ENCODE results near the gene AAGAB.
"Not testable (repeated sequence)": the region's sequence is repeated elsewhere in the genome, so short reads cannot be mapped to it uniquely, and the experiment has no call there.

Gene AAGAB

GRCh38 chr15:67251318-67251717 is 3.1 kb downstream of the AAGAB start:
- no peak for DNase-seq

GRCh38 chr15:67249830-67250229 is 4.6 kb downstream of the AAGAB start:
- no peak for DNase-seq

GRCh38 chr15:67248011-67248505 is 6.4 kb downstream of the AAGAB start:
- DNase-seq, result no peak

- not testable (repeated sequence) for DNase-seq
These were observed 7.9 kb downstream of the AAGAB start for GRCh38 chr15:67246606-67247005.

GRCh38 chr15:67244971-67245478 is 9.4 kb downstream of the AAGAB start:
- no peak for DNase-seq

GRCh38 chr15:67242708-67243111 is 11.8 kb downstream of the AAGAB start:
- no peak for DNase-seq

- no peak for DNase-seq
These were observed 13.2 kb downstream of the AAGAB start for GRCh38 chr15:67241132-67241855.

GRCh38 chr15:67240235-67241131 is 14.0 kb downstream of the AAGAB start:
- no peak for DNase-seq

GRCh38 chr15:67232591-67232990 is 21.9 kb downstream of the AAGAB start:
- DNase-seq, result no peak

GRCh38 chr15:67230504-67230903 is 24.0 kb downstream of the AAGAB start:
- DNase-seq, result no peak

GRCh38 chr15:67228286-67228685 is 26.2 kb downstream of the AAGAB start:
- no peak for DNase-seq

- DNase-seq, result no peak
These were observed 26.6 kb downstream of the AAGAB start for GRCh38 chr15:67227846-67228245.

GRCh38 chr15:67227431-67227830 is 27.0 kb downstream of the AAGAB start:
- no peak for DNase-seq

- no peak for DNase-seq
These were observed 29.1 kb downstream of the AAGAB start for GRCh38 chr15:67225336-67225735.

GRCh38 chr15:67224889-67225288 is 29.6 kb downstream of the AAGAB start:
- no peak for DNase-seq

GRCh38 chr15:67219288-67219687 is 35.2 kb downstream of the AAGAB start:
- no peak for DNase-seq

- DNase-seq, result no peak
These were observed 36.0 kb downstream of the AAGAB start for GRCh38 chr15:67218428-67218827.

GRCh38 chr15:67216859-67217258 is 37.6 kb downstream of the AAGAB start:
- no peak for DNase-seq

- no peak for DNase-seq
These were observed 39.4 kb downstream of the AAGAB start for GRCh38 chr15:67215102-67215501.

- no peak for DNase-seq
These were observed 41.6 kb downstream of the AAGAB start for GRCh38 chr15:67212684-67213367.

- no peak for DNase-seq
These were observed 43.8 kb downstream of the AAGAB start for GRCh38 chr15:67210555-67211168.

- DNase-seq, result no peak
These were observed 46.1 kb downstream of the AAGAB start for GRCh38 chr15:67208396-67208795.

Measured in femur (tissue), 1 donor.